ENCODE data around the gene SHROOM3. TPM values are rescaled to one million over a fixed set of nuclear protein-coding genes. Genes with fewer than 3 reads are reported as not detected.

SHROOM3 gene
- total and polyA plus RNA-seq, 2 of the 13 experiments (the other 11 are each of a cell fraction or from before 2014, with no cell fraction given), result 0.01 TPM; not detected in 1

- WGBS (ENCODE audit: low lambda C conversion rate), result 57% methylated on average over 5 of the region's 5 CpGs
- no peak overlapping the region for H3K4me3 ChIP-seq (replicated peaks in 1 of 3; ENCODE audit: insufficient read depth in 1 of 3, low read depth in 2 of 3, low read length in 3 of 3)
- H3K36me3 ChIP-seq (replicated peaks in 1 of 2; ENCODE audit: control insufficient read depth in 1 of 2, insufficient read depth in 2 of 2, low read length in 2 of 2), result no peaks in the 10 kb centered on the region
- ChIA-PET POLR2A (no interaction called here), CTCF (ENCODE audit: low intra/inter-chr PET ratio, low total read pairs) (no interaction called here)
- H3K4me1 ChIP-seq (ENCODE audit: insufficient read depth, low read length), result peaks cover 20% of the 10 kb centered on the region
- H3K79me2 ChIP-seq (ENCODE audit: insufficient read depth, low read length), result no peaks in the 10 kb centered on the region
- peaks cover 0 to 8% of the 10 kb centered on the region in 2 experiments; a peak in 2 of 5 replicates for H3K27me3 ChIP-seq (ENCODE audit: control insufficient read depth in 1 of 2, insufficient read depth in 2 of 2, low read length in 2 of 2)
- H2AFZ ChIP-seq (ENCODE audit: low read length), result no peak overlapping the region
- DNase-seq (ENCODE audit: low spot score) (no peak), FAIRE-seq (no peak), ATAC-seq (no peak)
- H3K9ac ChIP-seq (ENCODE audit: insufficient read depth, low read depth, low read length), result no peak overlapping the region
- H4K20me1 ChIP-seq (ENCODE audit: insufficient read depth, low read length), result no peaks in the 10 kb centered on the region
- TF ChIP-seq ZGPAT (CRISPR knock-in tag; IDR thresholded peaks at IDR 0.05) (no peak), ZFP91 (CRISPR knock-in tag; IDR thresholded peaks at IDR 0.05; ENCODE audit: borderline replicate concordance) (no peak), NAIF1 (CRISPR knock-in tag; IDR thresholded peaks at IDR 0.05; ENCODE audit: borderline replicate concordance) (no peak), MXD1 (CRISPR knock-in tag; IDR thresholded peaks at IDR 0.05) (no peak), RARA (CRISPR knock-in tag; IDR thresholded peaks at IDR 0.05) (no peak), SMAD3 (CRISPR knock-in tag; IDR thresholded peaks at IDR 0.05) (no peak), DZIP1 (CRISPR knock-in tag; IDR thresholded peaks at IDR 0.05) (no peak), CBX5 (CRISPR knock-in tag; IDR thresholded peaks at IDR 0.05; ENCODE audit: borderline replicate concordance) (no peak), IRF2 (CRISPR knock-in tag; IDR thresholded peaks at IDR 0.05) (no peak), THAP8 (CRISPR knock-in tag; IDR thresholded peaks at IDR 0.05; ENCODE audit: borderline replicate concordance) (no peak), STAG1 (CRISPR knock-in tag; IDR thresholded peaks at IDR 0.05) (no peak), TFAP4 (IDR thresholded peaks at IDR 0.05; ENCODE audit: borderline replicate concordance, low read depth) (no peak), ZNF839 (CRISPR knock-in tag; IDR thresholded peaks at IDR 0.05; ENCODE audit: borderline replicate concordance) (no peak), NFRKB (IDR thresholded peaks at IDR 0.05) (no peak), KMT2A (CRISPR knock-in tag; IDR thresholded peaks at IDR 0.05) (no peak), MYPOP (CRISPR knock-in tag; IDR thresholded peaks at IDR 0.05) (no peak), ZBTB21 (CRISPR knock-in tag; IDR thresholded peaks at IDR 0.05) (no peak)
- in situ Hi-C loops (cut with HindIII; ENCODE audit: extremely low pct_ligation_motif_present, low pct_unique_long_range_greater_than_20kb) (no loop called here), intact Hi-C loops (cut with micrococcal nuclease; ENCODE audit: unreplicated experiment) (no loop called here)
- H3K4me2 ChIP-seq (ENCODE audit: low read depth, low read length), result no peak overlapping the region
- no peaks in the 10 kb centered on the region for H3K9me3 ChIP-seq (ENCODE audit: low read length)
- H3K27ac ChIP-seq (ENCODE audit: extremely low read length, insufficient read depth, low read length), result no peak overlapping the region
- no TSS peak for BruUV-seq (replicated peaks)
These were observed 92.6 kb downstream of the SHROOM3 start for GRCh38 chr4:76527666-76528065.

Data from HepG2 (cell line).